IPS DF 6.9 (cell line): ENCODE data around the gene KRT75.

ENCODE experiments used
- DNase-seq: peaks from one replicate; pipeline ENCODE4 v3.0.0-alpha.2; 2013; ENCODE audit warnings: low read depth, low spot score
- H3K27ac ChIP-seq: one replicate; pipeline ENCODE4 v1.5.1; 2013; ENCODE audit warnings: low read length, control low read depth
- H3K27me3 ChIP-seq: 2 replicates; pipeline ENCODE4 v1.6.1; 2013; ENCODE audit warnings: mild to moderate bottlenecking, low read length; ENCODE audit not compliant: control insufficient read depth, insufficient read depth
- H3K36me3 ChIP-seq: 2 replicates; pipeline ENCODE4 v1.6.1; 2013; ENCODE audit warnings: low read length; ENCODE audit not compliant: control insufficient read depth, insufficient read depth
- H3K4me1 ChIP-seq: 2 replicates; pipeline ENCODE4 v1.6.1; 2013; ENCODE audit warnings: low read length; ENCODE audit not compliant: control insufficient read depth, insufficient read depth
- H3K4me3 ChIP-seq: 2 replicates; pipeline ENCODE4 v1.5.1; 2013; ENCODE audit warnings: mild to moderate bottlenecking, low read length
- H3K9me3 ChIP-seq: 2 replicates; pipeline ENCODE4 v1.6.1; 2013; ENCODE audit warnings: low read length, inconsistent platforms; ENCODE audit not compliant: control insufficient read depth, insufficient read depth
- WGBS: extraction: QIAGEN DNeasy Blood & Tissue Kit; methylation state at CpG from one replicate; pipeline ENCODE4 v1.1.7; 2013; ENCODE audit warnings: mixed read lengths, missing lambda C conversion rate; ENCODE audit not compliant: insufficient read length, insufficient coverage; 5-methylcytosine and 5-hydroxymethylcytosine counted together

Gene KRT75

GRCh38 chr12:52404951-52405350 is 29.2 kb downstream of the KRT75 start:
- no peaks in the 10 kb centered on the region for H3K36me3 ChIP-seq
- no CpG with 5 or more reads among the region's 3 CpGs for WGBS
- peaks cover 1% of the 10 kb centered on the region for H3K4me1 ChIP-seq
- H3K4me3 ChIP-seq, result no peak overlapping the region
- H3K27ac ChIP-seq, result no peak overlapping the region
- no peaks in the 10 kb centered on the region for H3K27me3 ChIP-seq
- no peak for DNase-seq
- no peaks in the 10 kb centered on the region for H3K9me3 ChIP-seq

- Histone ChIP-seq H3K9me3 (no peaks in the 10 kb centered on the region), H3K4me1 (peaks cover 1% of the 10 kb centered on the region), H3K27ac (no peak overlapping the region), H3K27me3 (no peaks in the 10 kb centered on the region), H3K4me3 (no peak overlapping the region), H3K36me3 (no peaks in the 10 kb centered on the region)
- WGBS, result no CpG with 5 or more reads among the region's 9 CpGs
- DNase-seq, result no peak
Measured at GRCh38 chr12:52403561-52403960, 30.6 kb downstream of the KRT75 start.

GRCh38 chr12:52402873-52403540 is 31.2 kb downstream of the KRT75 start:
- no peak overlapping the region for H3K4me3 ChIP-seq
- H3K4me1 ChIP-seq, result peaks cover 1% of the 10 kb centered on the region
- H3K27ac ChIP-seq, result no peak overlapping the region
- H3K27me3 ChIP-seq, result no peaks in the 10 kb centered on the region
- no peaks in the 10 kb centered on the region for H3K36me3 ChIP-seq
- H3K9me3 ChIP-seq, result no peaks in the 10 kb centered on the region
- DNase-seq, result no peak
- no CpG with 5 or more reads among the region's 3 CpGs for WGBS

- Histone ChIP-seq H3K9me3 (no peaks in the 10 kb centered on the region), H3K27ac (no peak overlapping the region), H3K27me3 (no peaks in the 10 kb centered on the region), H3K36me3 (no peaks in the 10 kb centered on the region), H3K4me1 (peaks cover 1% of the 10 kb centered on the region), H3K4me3 (no peak overlapping the region)
- no CpG with 5 or more reads among the region's 2 CpGs for WGBS
- no peak for DNase-seq
Measured at GRCh38 chr12:52402377-52402776, 31.8 kb downstream of the KRT75 start.

GRCh38 chr12:52401926-52402325 is 32.2 kb downstream of the KRT75 start:
- no CpG with 5 or more reads among the region's 4 CpGs for WGBS

GRCh38 chr12:52401526-52401925 is 32.6 kb downstream of the KRT75 start:
- DNase-seq, result no peak
- H3K4me3 ChIP-seq, result no peak overlapping the region
- H3K4me1 ChIP-seq, result peaks cover 1% of the 10 kb centered on the region
- WGBS, result no CpG with 5 or more reads among the region's 5 CpGs
- no peaks in the 10 kb centered on the region for H3K27me3 ChIP-seq
- no peak overlapping the region for H3K27ac ChIP-seq
- H3K9me3 ChIP-seq, result no peaks in the 10 kb centered on the region
- H3K36me3 ChIP-seq, result no peaks in the 10 kb centered on the region

More at GRCh38 chr12:52401926-52402325, 32.2 kb downstream of the KRT75 start:
- no peak for DNase-seq
- no peaks in the 10 kb centered on the region for H3K9me3 ChIP-seq
- no peaks in the 10 kb centered on the region for H3K27me3 ChIP-seq
- no peak overlapping the region for H3K4me3 ChIP-seq
- H3K36me3 ChIP-seq, result no peaks in the 10 kb centered on the region
- no peak overlapping the region for H3K27ac ChIP-seq
- peaks cover 1% of the 10 kb centered on the region for H3K4me1 ChIP-seq

GRCh38 chr12:52400906-52401305 is 33.3 kb downstream of the KRT75 start:
- H3K9me3 ChIP-seq, result no peaks in the 10 kb centered on the region
- H3K4me3 ChIP-seq, result no peak overlapping the region
- peaks cover 1% of the 10 kb centered on the region for H3K4me1 ChIP-seq
- no peak overlapping the region for H3K27ac ChIP-seq
- no peaks in the 10 kb centered on the region for H3K27me3 ChIP-seq
- no peak for DNase-seq
- H3K36me3 ChIP-seq, result no peaks in the 10 kb centered on the region
- no CpG with 5 or more reads among the region's 9 CpGs for WGBS

GRCh38 chr12:52399756-52400155 is 34.4 kb downstream of the KRT75 start:
- H3K4me1 ChIP-seq, result peaks cover 1% of the 10 kb centered on the region
- no peaks in the 10 kb centered on the region for H3K27me3 ChIP-seq
- H3K36me3 ChIP-seq, result no peaks in the 10 kb centered on the region
- no peak overlapping the region for H3K27ac ChIP-seq
- no peaks in the 10 kb centered on the region for H3K9me3 ChIP-seq
- H3K4me3 ChIP-seq, result no peak overlapping the region
- no peak for DNase-seq
- no CpG with 5 or more reads among the region's 16 CpGs for WGBS

- WGBS, result no CpG with 5 or more reads among the region's 1 CpG
Measured at GRCh38 chr12:52398176-52398575, 36.0 kb downstream of the KRT75 start.

GRCh38 chr12:52396656-52397055 is 37.5 kb downstream of the KRT75 start:
- H3K27ac ChIP-seq, result no peak overlapping the region
- DNase-seq, result no peak
- no peaks in the 10 kb centered on the region for H3K9me3 ChIP-seq
- H3K36me3 ChIP-seq, result no peaks in the 10 kb centered on the region
- H3K27me3 ChIP-seq, result no peaks in the 10 kb centered on the region
- H3K4me3 ChIP-seq, result no peak overlapping the region
- H3K4me1 ChIP-seq, result no peaks in the 10 kb centered on the region; the same call in 1 of the 2 replicates
- no CpG with 5 or more reads among the region's 8 CpGs for WGBS

More at GRCh38 chr12:52398176-52398575, 36.0 kb downstream of the KRT75 start:
- H3K9me3 ChIP-seq, result no peaks in the 10 kb centered on the region
- no peaks in the 10 kb centered on the region for H3K27me3 ChIP-seq
- H3K27ac ChIP-seq, result no peak overlapping the region
- peaks cover 1% of the 10 kb centered on the region for H3K4me1 ChIP-seq
- no peak overlapping the region for H3K4me3 ChIP-seq
- DNase-seq, result no peak
- H3K36me3 ChIP-seq, result no peaks in the 10 kb centered on the region
